Measurements from ENCODE around the gene HOXD12. TPM values are rescaled to one million over a fixed set of nuclear protein-coding genes. Genes with fewer than 3 reads are reported as not detected.

HOXD12 gene
- total RNA-seq, 4 donors from 2014 or later: not detected

GRCh38 chr2:176090862-176091261 is 8.7 kb upstream of the HOXD12 start:
- no peak overlapping the region for H3K4me3 ChIP-seq
- DNase-seq (ENCODE audit: extremely low spot score): no peak
- no peaks in the 10 kb centered on the region for H3K36me3 ChIP-seq
- H3K27me3 ChIP-seq: peaks cover 8 to 100% (median 89%) of the 10 kb centered on the region in 4 donors
- WGBS: 29% methylated on average over 5 of the region's 5 CpGs
- no peaks in the 10 kb centered on the region for H3K9me3 ChIP-seq
- intact Hi-C loops (cut with DNase I): no loop called here
- H3K27ac ChIP-seq (replicated peaks in 1 of 4): no peak overlapping the region
- no peak for TF ChIP-seq POLR2AphosphoS5 (IDR thresholded peaks at IDR 0.05)
- no peak for TF ChIP-seq EP300 (IDR thresholded peaks at IDR 0.05)
- no peak for TF ChIP-seq POLR2A (IDR thresholded peaks at IDR 0.05; ENCODE audit: low read depth)
- TF ChIP-seq CTCF (IDR thresholded peaks at IDR 0.05): no peak
- H3K4me1 ChIP-seq: peaks cover 20 to 39% (median 36%) of the 10 kb centered on the region in 4 donors

GRCh38 chr2:176091329-176092258 is 8.0 kb upstream of the HOXD12 start:
- Histone ChIP-seq H3K27ac (replicated peaks in 1 of 4) (no peak overlapping the region), H3K36me3 (no peaks in the 10 kb centered on the region), H3K27me3 (peaks cover 8 to 100% (median 89%) of the 10 kb centered on the region in 4 donors), H3K9me3 (no peaks in the 10 kb centered on the region), H3K4me3 (no peak overlapping the region), H3K4me1 (peaks cover 16 to 37% (median 34%) of the 10 kb centered on the region in 4 donors)
- no peak for TF ChIP-seq CTCF (IDR thresholded peaks at IDR 0.05)
- no peak for TF ChIP-seq POLR2AphosphoS5 (IDR thresholded peaks at IDR 0.05)
- TF ChIP-seq EP300 (IDR thresholded peaks at IDR 0.05): no peak
- no peak for TF ChIP-seq POLR2A (IDR thresholded peaks at IDR 0.05; ENCODE audit: low read depth)
- intact Hi-C loops (cut with DNase I): no loop called here
- 6% methylated on average over 28 of the region's 31 CpGs for WGBS
- DNase-seq (ENCODE audit: extremely low spot score): no peak

- peaks cover 8 to 100% (median 90%) of the 10 kb centered on the region in 4 donors for H3K27me3 ChIP-seq
- DNase-seq (ENCODE audit: extremely low spot score): no peak
- intact Hi-C loops (cut with DNase I): no loop called here
- 3% methylated on average over 69 of the region's 95 CpGs for WGBS
- H3K36me3 ChIP-seq: no peaks in the 10 kb centered on the region
- H3K9me3 ChIP-seq: no peaks in the 10 kb centered on the region
- no peak within 1 kb of the TSS for H3K27ac ChIP-seq (replicated peaks in 1 of 4)
- H3K4me3 ChIP-seq: peak within 1 kb of the TSS; percentile 31 to 52 (median 45)
- TF ChIP-seq CTCF (IDR thresholded peaks at IDR 0.05) (no peak), EP300 (IDR thresholded peaks at IDR 0.05) (no peak), POLR2AphosphoS5 (IDR thresholded peaks at IDR 0.05) (no peak), POLR2A (IDR thresholded peaks at IDR 0.05; ENCODE audit: low read depth) (no peak)
- H3K4me1 ChIP-seq: peaks cover 25 to 46% (median 43%) of the 10 kb centered on the region in 4 donors
Measured at GRCh38 chr2:176092270-176093144, 7.1 kb upstream of the HOXD12 start, which contains the start of gene HOXD13. Gene HOXD13, plus strand, starts transcription at chr2:176092721. Its CDS starts 170 bp downstream, at chr2:176092891.

- Histone ChIP-seq H3K9me3 (no peaks in the 10 kb centered on the region), H3K4me3 (peak overlapping the region; percentile 31 to 52 (median 45)), H3K27ac (replicated peaks in 1 of 4) (no peak overlapping the region), H3K36me3 (no peaks in the 10 kb centered on the region), H3K4me1 (peaks cover 19 to 48% (median 45%) of the 10 kb centered on the region in 4 donors), H3K27me3 (peaks cover 3 to 100% (median 90%) of the 10 kb centered on the region in 4 donors)
- TF ChIP-seq EP300 (IDR thresholded peaks at IDR 0.05): no peak
- no peak for TF ChIP-seq CTCF (IDR thresholded peaks at IDR 0.05)
- TF ChIP-seq POLR2AphosphoS5 (IDR thresholded peaks at IDR 0.05): no peak
- no peak for TF ChIP-seq POLR2A (IDR thresholded peaks at IDR 0.05; ENCODE audit: low read depth)
- intact Hi-C loops (cut with DNase I): no loop called here
- WGBS: 3% methylated on average over 37 of the region's 53 CpGs
- no peak for DNase-seq (ENCODE audit: extremely low spot score)
Measured at GRCh38 chr2:176093145-176093897, 6.3 kb upstream of the HOXD12 start.

Measured in esophagus muscularis mucosa (tissue), 4 donors.